Neural crest cell (in vitro differentiated cells): ENCODE data around the gene CLPSL1. TPM values are rescaled to one million over a fixed set of nuclear protein-coding genes. Genes with fewer than 3 reads are reported as not detected.
"Not testable (repeated sequence)": the region's sequence is repeated elsewhere in the genome, so short reads cannot be mapped to it uniquely, and the experiment has no call there.

Experiments
- DNase-seq: peaks from one replicate; pipeline ENCODE4 v3.0.0; 2021; ENCODE audit warnings: low read depth, mixed read lengths, low spot score
- H3K27ac Mint-ChIP-seq: one replicate; pipeline ENCODE4 v1.8.0; 2021; ENCODE audit warnings: mild to moderate bottlenecking, mixed read lengths; ENCODE audit not compliant: unreplicated experiment
- H3K27me3 Mint-ChIP-seq: 2 replicates; pipeline ENCODE4 v1.8.0; 2021; ENCODE audit warnings: low read depth, mild to moderate bottlenecking, mixed read lengths
- H3K36me3 Mint-ChIP-seq: 2 replicates; pipeline ENCODE4 v1.8.0; 2021; ENCODE audit warnings: low read depth, mild to moderate bottlenecking, mixed read lengths
- H3K4me1 Mint-ChIP-seq: 2 replicates; pipeline ENCODE4 v1.8.0; 2021; ENCODE audit warnings: mixed read lengths
- H3K4me3 Mint-ChIP-seq: one replicate; pipeline ENCODE4 v1.8.0; 2021; ENCODE audit warnings: mild to moderate bottlenecking, mixed read lengths
- H3K9me3 Mint-ChIP-seq: 2 replicates; pipeline ENCODE4 v1.8.0; 2021; ENCODE audit warnings: mixed read lengths
- long read RNA-seq: library from polyadenylated mRNA; unstranded; transcript quantifications from one replicate; pipeline ENCODE4 v2.0.0, GENCODE V29; 2020
- total RNA-seq: library from RNA; stranded (reverse); gene quantifications from 2 replicates; pipeline ENCODE4 v1.2.1, GENCODE V29; 2021
- TF ChIP-seq, protein P1 (sequence below): fragments of 200-600 bp; sonication (generic); conservative IDR thresholded peaks from 2 replicates; pipeline ENCODE4 v1.5.0; 2021; ENCODE audit warnings: antibody characterized with exemption, mild to moderate bottlenecking

CLPSL1 gene, protein sequence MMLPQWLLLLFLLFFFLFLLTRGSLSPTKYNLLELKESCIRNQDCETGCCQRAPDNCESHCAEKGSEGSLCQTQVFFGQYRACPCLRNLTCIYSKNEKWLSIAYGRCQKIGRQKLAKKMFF
- total RNA-seq: not detected in 2 replicates
- long read RNA-seq: 0 reads

DNA sequence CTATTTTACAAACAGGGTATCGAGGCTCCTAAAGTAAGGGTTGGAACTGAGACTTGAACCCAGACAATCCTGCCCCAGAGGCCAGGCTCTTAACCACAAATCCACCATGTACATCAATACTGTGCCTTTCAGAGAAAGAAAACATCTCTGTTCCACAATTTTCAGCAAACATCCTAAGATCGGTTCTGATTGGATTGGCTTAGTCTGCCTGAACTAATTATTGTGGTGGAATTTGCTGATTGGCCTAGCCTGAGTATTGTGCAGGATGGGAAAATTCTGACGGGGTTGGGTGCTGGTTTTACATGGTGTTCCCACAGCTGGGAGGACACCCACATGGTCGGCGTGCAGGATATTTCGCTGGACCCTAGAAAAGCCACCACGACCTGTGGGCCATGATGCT is at the start of gene CLPSL1:
Gene CLPSL1, plus strand, starts transcription at position 301 of the 400 bp plus-strand sequence. Its CDS starts 92 bp downstream, at position 393.
- Mint-ChIP-seq H3K36me3 (no peaks in the 10 kb centered on the region), H3K4me1 (no peaks in the 10 kb centered on the region), H3K27ac (no peak within 1 kb of the TSS), H3K27me3 (peaks cover 19% of the 10 kb centered on the region), H3K9me3 (no peaks in the 10 kb centered on the region), H3K4me3 (no peak within 1 kb of the TSS)
- no peak for DNase-seq
- TF ChIP-seq, protein P1, sequence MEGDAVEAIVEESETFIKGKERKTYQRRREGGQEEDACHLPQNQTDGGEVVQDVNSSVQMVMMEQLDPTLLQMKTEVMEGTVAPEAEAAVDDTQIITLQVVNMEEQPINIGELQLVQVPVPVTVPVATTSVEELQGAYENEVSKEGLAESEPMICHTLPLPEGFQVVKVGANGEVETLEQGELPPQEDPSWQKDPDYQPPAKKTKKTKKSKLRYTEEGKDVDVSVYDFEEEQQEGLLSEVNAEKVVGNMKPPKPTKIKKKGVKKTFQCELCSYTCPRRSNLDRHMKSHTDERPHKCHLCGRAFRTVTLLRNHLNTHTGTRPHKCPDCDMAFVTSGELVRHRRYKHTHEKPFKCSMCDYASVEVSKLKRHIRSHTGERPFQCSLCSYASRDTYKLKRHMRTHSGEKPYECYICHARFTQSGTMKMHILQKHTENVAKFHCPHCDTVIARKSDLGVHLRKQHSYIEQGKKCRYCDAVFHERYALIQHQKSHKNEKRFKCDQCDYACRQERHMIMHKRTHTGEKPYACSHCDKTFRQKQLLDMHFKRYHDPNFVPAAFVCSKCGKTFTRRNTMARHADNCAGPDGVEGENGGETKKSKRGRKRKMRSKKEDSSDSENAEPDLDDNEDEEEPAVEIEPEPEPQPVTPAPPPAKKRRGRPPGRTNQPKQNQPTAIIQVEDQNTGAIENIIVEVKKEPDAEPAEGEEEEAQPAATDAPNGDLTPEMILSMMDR: no peak

DNA sequence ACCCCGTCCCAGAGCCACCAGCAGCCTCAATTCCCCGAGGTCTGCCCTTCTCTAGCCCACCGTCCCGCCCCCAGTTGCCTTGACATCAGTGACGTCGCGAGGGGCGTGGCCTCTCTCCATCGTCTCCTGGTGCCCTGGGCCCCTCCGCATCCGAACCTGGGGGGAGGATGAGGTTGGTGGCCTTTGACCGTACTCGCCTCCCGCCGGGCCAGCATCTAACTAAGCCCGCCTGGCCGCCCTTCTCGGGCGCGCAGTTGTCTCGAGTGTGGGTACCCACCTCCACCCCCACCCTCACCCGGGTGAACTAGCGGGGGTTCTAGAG is 49.4 kb upstream of the CLPSL1 start:
- no peaks in the 10 kb centered on the region for H3K9me3 Mint-ChIP-seq
- peak overlapping the region; percentile 88 for H3K27ac Mint-ChIP-seq
- no peaks in the 10 kb centered on the region for H3K27me3 Mint-ChIP-seq
- TF ChIP-seq, protein P1: no peak
- DNase-seq: peak; percentile 94
- H3K36me3 Mint-ChIP-seq: no peaks in the 10 kb centered on the region
- H3K4me1 Mint-ChIP-seq: peaks cover 50% of the 10 kb centered on the region
- H3K4me3 Mint-ChIP-seq: peak overlapping the region; percentile 95

DNA sequence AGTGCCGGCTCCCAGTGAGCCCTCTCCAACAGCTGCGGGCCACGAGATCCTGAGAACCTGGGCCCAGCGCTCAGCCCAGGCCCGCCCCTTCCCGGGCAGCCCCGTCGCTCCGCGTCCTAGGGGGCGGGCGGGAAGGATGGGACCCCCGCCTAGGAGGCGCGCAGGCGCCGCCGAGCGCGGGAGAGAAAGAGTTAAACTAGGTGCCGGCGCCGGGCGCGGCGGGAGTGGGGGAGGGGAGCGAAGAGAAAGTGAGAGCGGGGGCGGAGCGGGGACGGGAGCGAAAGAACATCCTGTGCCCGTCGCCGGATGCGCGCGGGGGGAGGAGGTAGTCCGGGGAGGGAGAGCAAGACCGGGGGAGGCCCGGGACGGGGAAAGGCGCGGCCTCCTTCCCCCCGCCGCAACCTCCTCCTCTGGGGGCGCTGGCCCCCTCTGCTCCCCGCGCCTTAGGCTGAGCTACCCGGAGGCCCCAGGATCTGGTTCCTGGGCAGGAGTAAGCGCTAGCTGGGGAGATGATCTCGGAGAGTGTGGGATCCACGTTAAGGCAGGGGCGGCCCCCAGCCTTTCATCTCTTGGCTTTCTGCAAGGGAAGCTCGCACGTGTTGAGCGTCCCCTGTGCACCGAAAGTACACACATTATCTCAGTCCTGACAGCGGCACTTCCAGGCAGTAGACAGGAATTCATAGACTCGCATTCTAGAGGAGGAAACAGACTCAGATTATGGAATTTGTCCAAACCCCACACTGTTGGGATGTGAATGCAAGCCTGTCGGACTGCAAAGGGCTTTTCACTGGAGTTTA is 48.9 kb upstream of the CLPSL1 start:
- Mint-ChIP-seq H3K9me3 (no peaks in the 10 kb centered on the region), H3K4me3 (peak overlapping the region; percentile 95), H3K36me3 (no peaks in the 10 kb centered on the region), H3K4me1 (peaks cover 45% of the 10 kb centered on the region), H3K27ac (peak overlapping the region; percentile 93), H3K27me3 (no peaks in the 10 kb centered on the region)
- peak; percentile 87 for DNase-seq
- TF ChIP-seq, protein P1: no peak

DNA sequence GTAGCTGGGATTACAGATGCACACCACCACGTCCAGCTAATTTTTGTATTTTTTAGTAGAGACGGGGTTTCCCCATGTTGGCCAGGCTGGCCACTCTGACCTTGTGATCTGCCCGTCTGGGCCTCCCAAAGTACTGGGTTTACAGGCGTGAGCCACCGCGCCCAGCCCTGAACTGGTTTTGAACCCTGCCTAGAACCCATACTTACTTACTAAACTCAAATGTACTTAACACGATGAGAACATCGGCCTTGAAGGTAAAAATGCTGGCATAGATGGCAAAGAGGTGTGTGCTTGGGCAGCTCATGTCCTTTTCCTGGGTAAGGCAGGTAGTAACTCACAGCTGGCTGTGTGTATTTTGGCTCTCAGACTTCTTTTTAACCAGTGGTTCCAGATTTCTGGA is 47.2 kb upstream of the CLPSL1 start:
- H3K4me1 Mint-ChIP-seq: peaks cover 40% of the 10 kb centered on the region
- H3K27ac Mint-ChIP-seq: no peak overlapping the region
- H3K27me3 Mint-ChIP-seq: no peaks in the 10 kb centered on the region

DNA sequence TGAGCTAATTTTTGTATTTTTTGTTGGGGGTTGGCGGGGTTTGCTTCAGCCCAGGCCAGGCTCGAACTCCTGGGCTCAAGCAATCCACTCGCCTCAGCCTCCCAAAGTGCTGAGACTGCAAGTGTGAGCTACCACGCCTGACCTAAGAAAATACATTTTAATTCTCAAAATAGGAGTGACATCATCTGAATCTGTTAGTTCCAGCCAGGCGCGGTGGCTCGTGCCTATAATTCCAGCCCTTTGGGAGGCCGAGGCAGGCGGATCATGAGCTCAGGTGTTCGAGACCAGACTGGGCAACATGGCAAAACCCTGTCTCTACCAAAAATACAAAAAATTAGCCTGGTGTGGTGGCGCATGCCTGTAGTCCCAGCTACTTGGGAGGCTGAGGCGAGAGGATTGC is 46.5 kb upstream of the CLPSL1 start:
- H3K27ac Mint-ChIP-seq, H3K27me3 Mint-ChIP-seq, H3K4me3 Mint-ChIP-seq, H3K36me3 Mint-ChIP-seq, H3K9me3 Mint-ChIP-seq, DNase-seq: not testable (repeated sequence)
- H3K4me1 Mint-ChIP-seq: peaks cover 41% of the 10 kb centered on the region

More for the DNA sequence above, 47.2 kb upstream of the CLPSL1 start:
- Mint-ChIP-seq H3K4me3 (peak overlapping the region; percentile 64), H3K9me3 (no peaks in the 10 kb centered on the region), H3K36me3 (no peaks in the 10 kb centered on the region)
- TF ChIP-seq, protein P1: no peak
- no peak for DNase-seq

DNA sequence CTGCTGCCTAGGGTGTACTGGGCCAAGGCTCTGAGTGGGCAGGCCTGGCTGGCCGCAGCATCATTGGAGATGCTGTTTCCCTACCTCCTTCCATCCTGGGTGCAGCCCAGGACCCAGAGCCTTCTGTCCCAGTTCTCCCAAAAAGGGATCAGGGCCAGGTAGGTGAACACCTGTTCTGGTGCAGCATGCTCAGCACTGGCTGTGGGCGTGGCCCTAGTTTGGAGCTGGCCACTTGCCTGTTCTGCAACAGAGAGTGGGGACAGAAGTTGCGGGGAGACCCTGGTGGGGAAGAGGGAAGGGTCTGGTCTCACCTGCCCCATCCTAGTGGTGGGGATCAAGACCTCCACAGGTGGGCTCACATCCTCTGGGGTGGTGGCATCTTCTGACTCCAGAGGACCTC is 45.4 kb upstream of the CLPSL1 start:
- TF ChIP-seq, protein P1: no peak
- no peaks in the 10 kb centered on the region for H3K27me3 Mint-ChIP-seq
- no peaks in the 10 kb centered on the region for H3K36me3 Mint-ChIP-seq
- DNase-seq: no peak
- H3K4me1 Mint-ChIP-seq: peaks cover 46% of the 10 kb centered on the region
- H3K9me3 Mint-ChIP-seq: no peaks in the 10 kb centered on the region
- H3K27ac Mint-ChIP-seq: no peak overlapping the region
- H3K4me3 Mint-ChIP-seq: no peak overlapping the region
